HuH-7 (cell line): ENCODE measurements around the gene SND1.
"Not testable (repeated sequence)": the region's sequence is repeated elsewhere in the genome, so short reads cannot be mapped to it uniquely, and the experiment has no call there.

Experiments
- DNase-seq: peaks from one replicate; pipeline ENCODE4 v3.0.0; 2011; ENCODE audit warnings: low spot score

The SND1 gene

DNA sequence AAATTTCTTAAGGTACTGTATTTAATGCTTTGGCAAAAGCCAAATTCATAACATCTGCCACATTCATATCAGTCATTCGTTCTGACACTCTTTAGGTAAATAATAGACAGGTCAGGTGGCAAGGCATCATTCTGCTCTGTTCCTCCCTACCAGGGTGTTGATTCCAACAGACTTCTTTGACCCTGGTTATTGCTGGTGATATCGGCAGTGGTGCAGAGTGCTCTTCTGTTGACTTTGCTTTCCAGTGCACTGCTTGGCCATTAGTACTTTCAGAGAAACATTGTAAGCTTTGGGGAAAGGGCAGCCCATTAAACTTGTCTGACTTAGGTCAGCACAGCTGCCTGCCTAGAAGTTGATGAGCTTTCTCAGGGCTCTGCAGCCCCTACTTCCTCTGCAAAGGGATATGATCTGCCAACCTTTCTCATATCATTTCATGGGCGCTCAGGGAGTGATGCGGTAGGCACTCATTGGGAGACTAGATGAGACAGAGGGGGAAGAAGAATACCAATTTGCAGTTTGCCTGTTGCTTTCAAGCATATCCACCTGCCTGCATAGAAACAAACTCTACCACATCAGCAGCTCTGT lies 240.0 kb downstream of the SND1 start:
- no peak for DNase-seq

DNA sequence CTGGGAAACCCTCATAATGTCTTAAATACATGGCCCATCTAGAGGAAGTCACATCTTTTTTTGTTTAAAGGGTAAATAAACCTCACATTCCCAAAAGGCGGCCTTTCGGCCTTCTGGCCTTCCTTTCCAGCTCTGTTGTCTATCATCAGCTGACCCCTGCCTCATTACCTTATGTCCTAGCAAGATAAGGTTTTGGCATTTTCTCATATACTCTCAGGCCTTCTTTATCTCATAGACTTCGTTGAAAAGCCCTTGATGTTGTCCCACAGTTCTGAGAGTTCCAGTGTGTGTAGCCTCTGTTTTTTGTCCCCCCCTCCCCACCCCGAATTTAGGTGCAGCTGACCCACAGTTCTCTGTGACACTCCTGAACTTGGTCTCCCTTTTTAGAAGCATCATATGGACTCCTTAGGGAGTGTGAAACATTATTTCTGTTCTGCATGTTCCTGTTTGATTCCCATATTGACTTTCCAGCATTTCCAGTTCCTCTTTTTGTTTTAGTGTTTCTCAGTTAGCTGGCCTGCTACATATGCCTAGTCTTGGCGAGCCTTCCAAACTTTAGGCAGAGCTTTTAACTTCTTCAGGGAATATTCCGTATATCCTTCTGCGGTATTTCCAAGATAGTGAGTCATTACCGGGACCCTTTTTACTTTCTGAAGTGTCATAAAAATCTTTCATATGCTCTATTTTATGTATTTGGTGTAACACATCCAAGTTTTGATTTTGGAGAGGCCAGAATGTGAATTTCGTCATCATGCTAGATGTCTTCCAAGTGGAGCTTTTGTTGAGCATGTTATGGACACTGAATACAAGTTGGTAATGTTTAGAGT lies 240.7 kb downstream of the SND1 start:
- no peak for DNase-seq

DNA sequence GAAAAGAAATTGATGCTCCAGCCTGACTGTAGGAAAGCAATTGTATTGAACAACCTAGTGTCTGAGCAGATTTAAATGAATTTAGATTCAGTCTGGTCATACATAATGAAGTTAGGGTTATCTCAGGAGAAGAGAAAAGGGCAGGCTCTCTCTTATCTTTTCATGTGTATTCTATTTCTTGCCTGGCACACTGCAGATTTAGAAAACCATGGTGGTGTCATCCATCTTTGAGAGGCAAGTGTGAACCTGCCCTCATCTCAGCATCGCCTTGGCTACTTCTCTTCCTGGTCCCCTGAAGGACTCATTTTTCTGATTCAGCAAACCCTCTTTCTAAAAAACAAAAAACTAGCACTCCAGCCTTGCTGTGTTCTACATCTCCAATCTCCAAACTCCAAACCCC lies 241.6 kb downstream of the SND1 start:
- DNase-seq: no peak

DNA sequence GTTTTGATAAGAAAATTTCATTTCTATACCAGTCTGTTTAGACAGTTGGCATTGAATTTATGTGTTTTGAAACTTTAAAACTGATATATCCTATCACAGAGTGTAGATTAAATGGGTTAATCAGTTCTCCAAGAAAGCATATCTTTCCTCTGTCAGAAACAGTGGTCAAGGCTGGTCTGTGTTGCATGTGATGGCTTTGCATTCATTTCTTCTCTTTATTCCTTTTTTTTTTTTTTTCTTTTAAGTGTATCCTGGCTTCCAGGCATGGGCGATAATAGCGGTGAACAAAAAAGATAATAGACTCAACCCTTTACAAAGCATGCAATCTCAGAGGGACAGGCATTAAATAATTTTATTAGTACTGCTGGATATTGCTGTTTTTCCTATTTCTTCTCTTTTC lies 242.6 kb downstream of the SND1 start:
- no peak for DNase-seq

DNA sequence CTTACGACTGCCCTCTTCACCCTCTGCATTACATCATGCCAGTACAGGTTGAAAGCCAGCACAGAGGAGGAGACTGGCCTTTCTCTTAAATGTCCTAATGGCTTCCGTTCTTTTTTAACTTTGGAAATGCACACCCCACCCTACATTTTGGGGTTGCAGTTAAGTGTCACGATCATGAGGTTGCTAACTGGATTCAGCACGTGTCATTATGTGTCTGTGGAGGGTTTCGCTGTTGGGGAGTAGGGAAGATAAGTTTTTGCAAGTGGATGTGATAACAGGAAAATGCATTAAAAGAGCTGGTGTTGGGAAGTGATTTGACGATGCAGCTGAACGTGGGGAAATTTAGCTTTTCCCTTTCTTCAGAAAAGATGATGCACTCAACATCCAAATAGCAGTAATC lies 243.4 kb downstream of the SND1 start:
- no peak for DNase-seq

DNA sequence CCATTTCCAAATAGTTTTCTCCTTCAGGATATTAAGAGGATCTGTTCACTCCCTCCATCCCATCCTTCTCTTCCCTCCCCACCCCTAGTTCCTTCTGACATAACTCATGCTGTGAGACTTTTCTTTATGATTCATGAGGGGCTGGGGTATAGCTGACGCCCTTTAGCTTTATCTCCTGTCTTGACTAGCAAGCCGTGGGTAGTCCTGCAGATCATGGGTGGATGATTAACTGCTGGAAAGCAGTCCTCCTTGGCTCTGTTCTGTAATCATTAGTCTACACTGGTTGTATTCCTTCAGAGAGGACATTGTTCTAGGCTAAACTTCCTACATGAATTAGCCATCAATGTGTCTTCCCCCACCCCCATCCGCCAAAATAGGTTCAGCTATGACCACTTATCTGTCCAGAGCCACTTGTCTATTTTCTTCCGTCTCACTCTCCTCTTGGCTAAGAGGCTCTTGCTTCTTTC lies 243.9 kb downstream of the SND1 start:
- DNase-seq: no peak

DNA sequence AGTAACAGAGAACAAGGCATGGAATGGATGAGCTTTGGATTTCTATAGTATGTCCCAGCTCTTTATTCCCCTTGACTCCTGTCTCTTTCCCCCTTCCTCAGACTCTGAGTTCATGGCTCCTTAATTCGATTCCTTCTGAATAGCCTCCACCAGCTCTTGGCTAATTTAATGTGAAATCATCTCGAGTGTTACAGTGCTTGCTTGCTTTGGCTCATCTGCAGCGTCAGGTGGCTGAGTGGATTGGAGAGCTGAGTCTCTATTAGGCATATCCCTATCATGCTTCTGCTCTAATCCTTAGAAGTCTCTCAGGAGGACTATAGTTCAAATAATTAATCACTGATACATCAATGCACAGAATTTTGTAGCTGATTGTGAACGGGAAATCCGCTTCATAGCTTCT lies 244.7 kb downstream of the SND1 start:
- no peak for DNase-seq

DNA sequence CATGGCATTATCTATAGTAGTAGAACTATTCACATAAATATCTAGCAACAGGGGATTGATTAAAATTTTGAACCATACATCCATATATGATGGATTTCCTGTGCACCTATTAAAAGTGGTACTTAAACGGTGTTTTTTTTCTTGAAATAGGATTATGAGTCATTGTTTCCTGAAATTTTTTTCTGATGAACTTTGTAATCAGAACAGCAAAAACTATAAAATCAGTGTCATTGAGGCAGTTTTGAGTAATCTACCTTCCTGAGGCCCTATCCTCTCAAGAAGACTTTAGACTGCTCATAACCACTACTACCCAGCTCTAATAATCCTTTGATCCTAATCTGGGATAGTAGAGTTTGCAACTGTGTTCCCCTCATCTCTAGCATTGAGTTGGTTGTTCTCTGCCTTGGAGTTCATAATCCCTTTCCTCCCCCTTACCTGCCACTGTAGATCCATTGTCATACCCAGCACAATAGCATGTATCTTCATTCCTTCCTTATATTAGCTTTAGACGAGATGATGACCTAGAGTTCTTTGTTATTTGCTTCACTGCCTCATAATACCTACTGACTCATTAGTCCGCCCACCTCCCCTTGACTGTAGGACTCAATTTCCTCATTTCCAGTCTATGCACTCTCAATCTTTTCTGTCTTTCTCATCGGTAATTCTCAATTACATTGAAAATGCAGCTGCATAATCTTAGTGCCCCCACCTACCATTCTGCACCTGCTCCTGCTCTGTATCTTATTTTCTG lies 245.9 kb downstream of the SND1 start:
- no peak for DNase-seq

DNA sequence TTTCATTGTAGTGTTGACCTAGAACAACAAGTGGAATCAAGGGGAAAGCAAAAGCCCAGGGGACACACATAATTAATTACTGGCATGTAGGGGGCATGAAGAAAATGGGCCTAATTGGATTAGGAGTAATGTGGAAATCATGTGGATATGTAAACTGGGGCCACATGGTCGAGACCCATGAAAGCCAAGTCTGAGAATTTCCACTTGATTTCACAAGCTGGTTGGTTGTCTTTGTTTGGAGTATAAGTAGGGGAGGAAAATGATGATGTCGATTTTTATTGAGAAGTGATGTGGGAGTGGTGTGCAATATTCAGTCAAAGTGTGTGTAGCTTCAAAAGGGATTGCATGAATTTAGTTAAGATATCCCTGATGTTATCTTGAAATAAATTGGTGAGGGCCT lies 247.4 kb downstream of the SND1 start:
- no peak for DNase-seq

DNA sequence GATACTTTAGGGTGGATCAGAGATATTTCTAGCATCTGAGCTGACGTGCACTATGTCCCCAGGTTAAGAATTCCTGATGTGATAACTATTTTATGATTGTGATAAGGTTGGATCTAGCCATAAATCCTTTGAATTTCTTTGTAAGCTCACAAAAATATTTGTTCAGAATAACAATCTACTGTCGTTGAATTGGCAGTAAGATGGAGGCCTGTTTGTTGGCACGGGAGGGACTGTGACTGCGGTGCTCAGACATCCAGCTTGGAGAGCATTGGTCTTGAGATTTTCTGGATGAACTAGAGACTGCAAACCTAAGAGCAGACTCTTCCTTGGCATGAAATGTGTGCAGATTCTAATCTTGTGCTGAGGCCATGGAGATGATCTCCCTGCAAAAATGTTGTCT lies 248.1 kb downstream of the SND1 start:
- DNase-seq: no peak

DNA sequence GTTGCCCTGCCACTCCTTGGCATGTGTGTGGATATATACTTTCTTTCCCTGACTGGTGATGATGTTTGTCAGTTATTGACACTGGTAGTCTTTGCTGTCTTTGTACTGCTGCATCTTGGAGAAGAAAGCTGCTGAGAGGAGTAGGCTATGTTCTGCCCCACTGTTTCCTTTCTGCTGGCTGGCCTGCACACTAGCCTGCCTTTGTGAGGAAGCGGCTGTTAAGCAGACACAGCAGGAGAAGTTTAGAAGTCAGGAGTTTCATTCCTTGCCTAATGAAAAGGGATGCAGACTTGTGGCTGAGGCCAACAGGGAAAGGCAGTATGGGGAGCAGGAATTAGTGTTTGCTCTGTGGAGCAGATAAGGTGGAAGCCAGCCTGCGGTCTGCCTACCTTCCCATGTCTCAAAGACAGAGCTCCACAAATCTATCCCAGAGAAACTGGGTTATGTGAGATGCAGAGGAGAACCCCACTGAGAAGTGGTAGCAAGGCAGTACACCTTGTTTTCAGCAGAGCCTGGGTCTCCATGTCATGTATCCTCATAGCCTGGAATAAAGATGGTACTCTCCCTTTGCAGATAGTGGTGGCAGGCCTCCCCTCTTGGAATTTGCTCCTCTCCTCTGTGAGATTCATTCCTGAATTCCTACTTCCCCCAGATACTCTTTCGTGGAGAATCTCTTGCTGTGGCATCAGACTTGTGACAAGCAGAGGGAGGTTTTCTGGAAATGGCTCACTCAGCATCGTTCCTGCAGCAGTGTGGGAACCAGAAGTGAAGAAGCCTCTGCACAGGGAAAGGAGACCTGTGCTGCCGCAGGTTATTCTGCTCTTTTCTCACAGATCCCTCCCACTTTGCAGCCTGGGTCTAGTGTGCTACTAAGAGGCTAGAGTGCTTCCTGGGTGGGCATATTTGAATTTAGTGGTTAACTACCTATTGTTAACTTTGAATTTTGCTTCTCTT lies 249.0 kb downstream of the SND1 start:
- no peak for DNase-seq

DNA sequence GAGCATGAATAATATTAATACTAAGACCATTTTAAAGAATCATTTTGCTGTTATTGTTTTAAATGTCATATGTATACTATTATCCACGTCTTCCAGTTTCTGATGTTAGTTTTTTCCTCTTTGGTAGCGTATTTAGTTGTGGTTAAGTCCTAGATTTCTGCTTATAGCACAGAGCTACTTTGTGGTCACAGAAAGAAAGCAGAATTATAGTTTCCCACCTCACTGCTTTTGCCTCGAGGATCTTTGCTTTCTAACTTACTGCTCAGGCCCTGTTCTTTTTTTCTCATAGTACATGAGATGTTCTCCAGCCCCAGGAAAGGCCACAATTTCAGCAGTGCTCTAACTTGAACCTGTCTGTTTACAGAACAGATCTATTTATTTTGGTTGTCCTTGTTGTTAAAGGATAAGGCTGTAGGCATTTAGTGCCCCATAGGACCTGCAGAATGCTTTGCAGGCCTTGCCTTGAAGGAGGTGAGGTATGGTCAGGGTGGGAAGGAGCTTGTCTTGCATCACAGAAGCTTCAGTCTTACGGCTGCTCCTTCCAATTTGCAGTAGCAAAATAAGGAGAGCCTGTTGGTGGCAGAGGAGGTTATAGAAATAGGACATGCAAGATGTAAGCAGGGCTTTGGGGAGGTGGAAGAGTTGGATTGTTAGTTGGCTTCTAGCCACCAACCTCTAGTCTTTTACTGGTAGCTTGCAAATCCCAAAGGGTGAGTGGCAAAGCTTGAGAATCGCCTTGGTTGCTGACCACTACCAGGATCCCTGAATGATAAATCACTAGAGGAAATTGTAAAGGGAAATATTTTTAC lies 250.1 kb downstream of the SND1 start:
- no peak for DNase-seq

DNA sequence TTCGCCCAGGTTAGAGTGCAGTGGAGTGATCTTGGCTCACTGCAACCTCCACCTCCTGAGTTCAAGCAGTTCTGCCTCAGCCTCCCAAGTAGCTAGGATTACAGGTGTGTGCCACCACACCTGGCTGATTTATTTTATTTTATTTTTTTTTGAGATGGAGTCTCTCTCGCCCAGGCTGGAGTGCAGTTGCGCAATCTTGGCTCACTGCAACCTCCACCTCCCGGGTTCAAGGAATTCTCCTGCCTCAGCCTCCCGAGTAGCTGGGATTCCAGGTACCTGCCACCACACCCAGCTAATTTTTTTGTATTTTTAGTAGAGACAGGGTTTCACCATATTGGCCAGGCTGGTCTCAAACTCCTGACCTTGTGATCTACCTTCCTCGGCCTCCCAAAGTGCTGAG lies 250.8 kb downstream of the SND1 start:
- DNase-seq: not testable (repeated sequence)

DNA sequence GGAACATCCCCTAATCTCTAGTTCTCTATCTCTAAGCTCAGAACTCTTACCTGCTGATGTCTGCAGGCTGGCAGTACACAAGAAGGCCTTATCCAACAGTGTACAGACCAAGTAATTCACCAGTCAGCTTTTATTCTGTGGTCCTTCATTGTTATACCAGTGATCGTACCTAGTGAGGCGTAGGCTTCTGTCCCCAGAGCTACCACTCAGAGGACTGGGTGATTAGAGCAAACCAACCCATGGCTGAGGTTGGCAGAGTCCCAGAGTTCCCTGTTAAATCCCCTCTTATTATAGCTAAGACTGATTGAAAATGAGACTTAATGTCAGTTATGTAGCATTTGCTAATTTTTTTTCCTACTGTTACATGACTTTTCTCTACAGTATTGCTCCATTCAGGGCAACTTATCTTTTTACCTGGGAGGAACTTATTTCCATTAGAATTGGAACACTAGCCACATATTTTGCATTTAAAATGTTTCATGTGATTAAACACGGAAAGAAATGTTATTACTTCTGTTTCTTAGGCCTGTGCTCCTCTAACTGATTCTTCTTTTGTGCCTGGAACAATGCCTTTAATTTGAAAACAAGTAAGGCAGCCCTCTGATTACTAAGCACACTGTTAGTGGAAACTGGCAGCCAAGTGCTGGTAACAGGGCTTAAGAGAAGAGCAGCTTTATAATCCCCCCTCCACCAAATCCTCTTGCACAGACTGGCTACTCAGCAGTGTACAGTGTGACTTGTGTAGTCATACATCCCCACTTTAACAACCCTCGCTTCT lies 252.1 kb downstream of the SND1 start:
- no peak for DNase-seq

DNA sequence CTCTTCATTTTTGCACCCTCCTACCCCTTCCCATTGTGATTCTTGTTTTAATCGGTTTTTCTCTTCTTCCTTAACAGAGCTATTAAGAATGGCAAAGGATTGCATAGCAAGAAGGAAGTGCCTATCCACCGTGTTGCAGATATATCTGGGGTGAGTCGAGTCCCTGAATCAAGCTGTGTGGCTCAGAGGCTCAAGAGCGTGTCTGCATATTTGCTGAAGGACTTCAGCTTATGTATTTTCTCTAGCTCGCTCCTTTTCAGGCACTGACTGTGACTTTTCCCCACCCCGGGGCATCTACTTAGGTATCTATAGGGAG lies 252.6 kb downstream of the SND1 start:
- no peak for DNase-seq

DNA sequence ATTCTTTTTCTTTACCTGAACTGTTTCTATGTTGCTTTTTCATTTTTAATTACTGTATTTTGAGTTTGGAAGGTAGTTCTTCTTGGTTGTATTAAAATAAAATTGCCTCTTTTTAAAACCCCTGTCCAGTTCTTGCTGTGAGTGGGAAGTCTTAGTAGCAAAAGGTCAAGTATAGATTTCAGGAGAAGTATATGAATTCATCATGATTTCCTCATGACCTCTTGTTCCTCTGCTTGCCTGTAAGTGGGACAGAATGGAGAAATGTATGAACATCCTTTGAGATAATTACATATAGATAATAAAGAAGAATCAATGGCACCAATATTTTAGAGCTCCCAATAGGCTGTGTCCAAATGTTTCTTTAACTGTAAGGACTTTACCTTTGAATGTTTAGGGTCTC lies 253.0 kb downstream of the SND1 start:
- DNase-seq: no peak

DNA sequence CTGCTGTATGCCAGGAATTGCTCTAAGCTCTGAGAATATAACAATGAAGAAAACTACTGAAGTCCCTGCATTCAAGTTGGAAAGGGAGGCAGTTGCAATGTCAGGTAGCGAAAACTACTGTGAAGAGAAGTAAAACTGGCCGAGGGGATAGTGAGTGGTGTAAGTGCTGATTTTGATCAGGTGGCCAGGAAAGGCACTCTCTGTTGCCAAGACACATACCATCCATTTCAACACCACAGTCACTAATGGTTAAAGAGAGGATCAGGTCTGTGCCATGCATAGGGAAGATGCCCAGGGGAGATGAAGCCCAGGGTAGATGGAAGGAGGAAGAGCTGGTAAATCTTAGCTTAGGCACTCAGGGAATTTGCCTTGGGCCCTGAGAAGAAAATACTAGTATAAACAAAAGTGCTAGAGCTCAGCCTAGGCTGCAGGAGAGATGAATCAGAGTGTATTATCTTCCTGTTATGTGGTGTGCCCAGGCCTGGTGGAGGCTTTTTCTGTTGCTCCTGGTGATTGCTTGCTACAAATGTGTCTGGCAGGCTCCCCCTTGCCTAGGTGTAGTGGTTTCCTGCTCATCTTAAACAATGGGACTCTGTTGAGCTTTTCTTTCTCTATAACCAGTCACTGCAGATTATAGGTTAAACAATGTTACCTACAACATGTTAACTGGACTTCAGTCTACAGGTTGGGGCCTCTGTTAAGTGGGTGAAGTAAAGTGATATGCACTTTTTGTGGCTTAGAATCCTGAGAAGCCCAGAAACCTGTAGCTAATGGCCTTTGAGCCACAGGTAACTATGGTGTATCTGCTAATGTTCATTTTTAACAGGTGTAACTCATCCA lies 253.7 kb downstream of the SND1 start:
- no peak for DNase-seq

DNA sequence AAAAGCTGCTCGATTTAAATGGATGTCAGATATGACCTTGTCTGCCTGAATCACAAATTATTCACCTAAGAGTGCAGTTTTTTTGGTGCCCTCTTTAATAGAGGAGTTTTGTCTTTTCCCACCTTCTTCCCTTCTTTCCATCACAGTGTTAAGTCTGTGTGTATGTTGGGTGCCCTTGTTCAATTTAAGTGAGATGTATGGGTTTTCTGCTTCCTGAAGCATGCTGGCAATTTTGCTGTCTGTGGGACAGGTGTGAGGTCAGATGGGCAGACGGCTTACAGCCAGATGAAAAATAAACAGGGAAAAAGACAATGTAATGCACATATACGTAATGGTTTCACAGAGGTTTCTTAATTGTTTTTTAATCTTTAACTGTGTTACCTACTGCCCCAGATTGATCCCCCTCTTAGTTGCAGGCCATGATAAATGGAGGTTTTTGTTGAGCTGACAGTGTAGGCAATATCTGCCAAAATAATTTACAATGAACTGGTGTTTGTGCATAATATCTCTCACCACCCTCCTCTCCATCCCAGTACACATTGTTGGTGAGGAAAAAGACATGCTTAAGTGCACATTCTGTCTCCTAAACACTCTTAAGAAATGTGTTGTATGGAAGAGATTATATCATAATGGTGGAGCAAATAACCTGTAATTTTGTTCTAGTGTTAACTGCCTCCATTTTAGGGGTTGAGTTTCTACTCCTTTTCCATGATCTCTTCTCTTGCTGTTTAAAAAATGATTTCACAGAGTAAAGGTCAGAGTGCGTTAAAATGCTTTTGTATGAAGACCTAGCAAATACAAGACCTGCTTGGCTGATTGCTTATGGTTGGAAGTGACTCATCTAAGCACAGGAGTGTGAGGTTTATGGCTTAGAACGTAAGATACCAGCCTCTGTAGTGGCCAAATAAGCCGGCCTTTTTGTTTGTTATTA lies 255.4 kb downstream of the SND1 start:
- DNase-seq: peak; percentile 10
